HepG2 (cell line): ENCODE results near the gene CHDH. TPM values are rescaled to one million over a fixed set of nuclear protein-coding genes. Genes with fewer than 3 reads are reported as not detected.

ENCODE experiments used
- CCAR2 ChIP-seq: fragments of 200-400 bp; formaldehyde crosslinking; optimal IDR thresholded peaks from 2 replicates; pipeline ENCODE3; 2018; ENCODE audit warnings: low read depth, mild to moderate bottlenecking, low read length, moderate library complexity
- FOXK2 ChIP-seq: fragments of 450-650 bp; IDR thresholded peaks from 2 replicates; pipeline ENCODE4 v1.6.1; 2016
- HHEX ChIP-seq: IDR thresholded peaks from 2 replicates; pipeline ENCODE4 v1.6.1; 2016; ENCODE audit warnings: control low read depth
- HOXA3 ChIP-seq: sonication (generic); formaldehyde crosslinking; IDR thresholded peaks from 2 replicates; pipeline ENCODE4 v1.5.0; 2020; ENCODE audit warnings: missing genetic modification reagents
- IKZF4 ChIP-seq: sonication (generic); formaldehyde crosslinking; IDR thresholded peaks from 2 replicates; pipeline ENCODE4 v1.5.1; 2020; ENCODE audit warnings: borderline replicate concordance, mild to moderate bottlenecking, low read depth, missing genetic modification reagents; ENCODE audit errors: not compliant biosample characterization
- KAT7 ChIP-seq: IDR thresholded peaks from 2 replicates; pipeline ENCODE4 v1.6.1; 2018; ENCODE audit warnings: borderline replicate concordance, missing compliant biosample characterization
- KDM3A ChIP-seq: IDR thresholded peaks from 2 replicates; pipeline ENCODE4 v1.6.1; 2018; ENCODE audit warnings: low read depth, missing compliant biosample characterization
- PCBP2 ChIP-seq: fragments of 200-400 bp; formaldehyde crosslinking; optimal IDR thresholded peaks from 2 replicates; pipeline ENCODE3; 2018; ENCODE audit warnings: low read length, low read depth; ENCODE audit not compliant: poor library complexity, severe bottlenecking
- SIN3B ChIP-seq: fragments of 150-350 bp; IDR thresholded peaks from 2 replicates; pipeline ENCODE4 v1.6.1; 2014; ENCODE audit warnings: low read length
- ZFP1 ChIP-seq: IDR thresholded peaks from 2 replicates; pipeline ENCODE4 v1.6.1; 2016
- ZNF10 ChIP-seq: sonication (generic); formaldehyde crosslinking; IDR thresholded peaks from 2 replicates; pipeline ENCODE4 v1.4.0; 2020; ENCODE audit warnings: mild to moderate bottlenecking, low read depth, missing genetic modification reagents, borderline replicate concordance
- ZNF678 ChIP-seq: sonication (generic); formaldehyde crosslinking; IDR thresholded peaks from 2 replicates; pipeline ENCODE4 v1.4.0; 2020; ENCODE audit warnings: mild to moderate bottlenecking, missing genetic modification reagents
- ZNF781 ChIP-seq: sonication (generic); formaldehyde crosslinking; IDR thresholded peaks from 2 replicates; pipeline ENCODE4 v1.5.1; 2020; ENCODE audit warnings: borderline replicate concordance, mild to moderate bottlenecking, missing genetic modification reagents; ENCODE audit errors: not compliant biosample characterization
- polyA plus RNA-seq, 8 experiments: library from polyadenylated mRNA; depleted of rRNA in 3 of 8; stranded (reverse) in 7 of 8; unstranded in 1 of 8; fragments of >200 nt; fragmentation: Illumina TruSeq in 4 of 8; extraction: Trizol in 4 of 8; gene quantifications; 2 replicates each; pipeline versions ENCODE4 v1.2.1 to v1.2.3, GENCODE V29; 2011 to 2016; ENCODE audit warnings: low read depth in 4 of 8, missing spikeins in 1 of 8, mixed read lengths in 1 of 8; ENCODE audit not compliant: insufficient read depth in 1 of 8
- total RNA-seq, 5 experiments: library from RNA; depleted of rRNA; stranded (reverse); fragments of >200 nt; fragmentation: Illumina TruSeq; extraction: Trizol; gene quantifications; 2 replicates each; pipeline ENCODE4 v1.2.3, GENCODE V29; 2016; ENCODE audit warnings: low read depth in 1 of 5
- TF ChIP-seq, protein P1 (sequence below): sonication (generic); formaldehyde crosslinking; IDR thresholded peaks from 2 replicates; pipeline ENCODE4 v1.5.0; 2020; ENCODE audit warnings: mild to moderate bottlenecking, missing genetic modification reagents
- TF ChIP-seq, protein P2 (sequence below): sonication (generic); formaldehyde crosslinking; IDR thresholded peaks from 2 replicates; pipeline ENCODE4 v1.4.0; 2020; ENCODE audit warnings: missing genetic modification reagents, borderline replicate concordance
- TF ChIP-seq, protein P3 (sequence below): sonication (generic); formaldehyde crosslinking; IDR thresholded peaks from 2 replicates; pipeline ENCODE4 v1.8.0; 2022; ENCODE audit warnings: missing genetic modification reagents, mild to moderate bottlenecking, inconsistent platforms, borderline replicate concordance
- TF ChIP-seq, protein P4 (sequence below): conservative IDR thresholded peaks from 2 replicates; pipeline ENCODE4 v1.6.1; 2018; ENCODE audit warnings: missing genetic modification reagents

The CHDH gene
- total and polyA plus RNA-seq, 2 of the 13 experiments (the other 11 are each of a cell fraction or from before 2014, with no cell fraction given), result 28.1 to 48.9 TPM

- TF ChIP-seq, protein P1, sequence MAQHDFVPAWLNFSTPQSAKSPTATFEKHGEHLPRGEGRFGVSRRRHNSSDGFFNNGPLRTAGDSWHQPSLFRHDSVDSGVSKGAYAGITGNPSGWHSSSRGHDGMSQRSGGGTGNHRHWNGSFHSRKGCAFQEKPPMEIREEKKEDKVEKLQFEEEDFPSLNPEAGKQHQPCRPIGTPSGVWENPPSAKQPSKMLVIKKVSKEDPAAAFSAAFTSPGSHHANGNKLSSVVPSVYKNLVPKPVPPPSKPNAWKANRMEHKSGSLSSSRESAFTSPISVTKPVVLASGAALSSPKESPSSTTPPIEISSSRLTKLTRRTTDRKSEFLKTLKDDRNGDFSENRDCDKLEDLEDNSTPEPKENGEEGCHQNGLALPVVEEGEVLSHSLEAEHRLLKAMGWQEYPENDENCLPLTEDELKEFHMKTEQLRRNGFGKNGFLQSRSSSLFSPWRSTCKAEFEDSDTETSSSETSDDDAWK (CRISPR knock-in tag), result no peak
- TF ChIP-seq IKZF4 (no peak), ZNF781 (CRISPR knock-in tag) (no peak), CCAR2 (no peak), ZNF10 (CRISPR knock-in tag) (no peak), HOXA3 (peak; percentile 89), ZNF678 (CRISPR knock-in tag) (peak; percentile 66; the same call in 1 of the 2 replicates), SIN3B (0 out of 2 replicates have a peak, but pooled peaks have one; percentile 24), FOXK2 (no peak), ZFP1 (no peak), HHEX (CRISPR knock-in tag) (no peak), KAT7 (peak; percentile 79; the same call in 1 of the 2 replicates), KDM3A (CRISPR knock-in tag) (peak; percentile 77; the same call in 1 of the 2 replicates), PCBP2 (no peak)
- TF ChIP-seq, protein P2, sequence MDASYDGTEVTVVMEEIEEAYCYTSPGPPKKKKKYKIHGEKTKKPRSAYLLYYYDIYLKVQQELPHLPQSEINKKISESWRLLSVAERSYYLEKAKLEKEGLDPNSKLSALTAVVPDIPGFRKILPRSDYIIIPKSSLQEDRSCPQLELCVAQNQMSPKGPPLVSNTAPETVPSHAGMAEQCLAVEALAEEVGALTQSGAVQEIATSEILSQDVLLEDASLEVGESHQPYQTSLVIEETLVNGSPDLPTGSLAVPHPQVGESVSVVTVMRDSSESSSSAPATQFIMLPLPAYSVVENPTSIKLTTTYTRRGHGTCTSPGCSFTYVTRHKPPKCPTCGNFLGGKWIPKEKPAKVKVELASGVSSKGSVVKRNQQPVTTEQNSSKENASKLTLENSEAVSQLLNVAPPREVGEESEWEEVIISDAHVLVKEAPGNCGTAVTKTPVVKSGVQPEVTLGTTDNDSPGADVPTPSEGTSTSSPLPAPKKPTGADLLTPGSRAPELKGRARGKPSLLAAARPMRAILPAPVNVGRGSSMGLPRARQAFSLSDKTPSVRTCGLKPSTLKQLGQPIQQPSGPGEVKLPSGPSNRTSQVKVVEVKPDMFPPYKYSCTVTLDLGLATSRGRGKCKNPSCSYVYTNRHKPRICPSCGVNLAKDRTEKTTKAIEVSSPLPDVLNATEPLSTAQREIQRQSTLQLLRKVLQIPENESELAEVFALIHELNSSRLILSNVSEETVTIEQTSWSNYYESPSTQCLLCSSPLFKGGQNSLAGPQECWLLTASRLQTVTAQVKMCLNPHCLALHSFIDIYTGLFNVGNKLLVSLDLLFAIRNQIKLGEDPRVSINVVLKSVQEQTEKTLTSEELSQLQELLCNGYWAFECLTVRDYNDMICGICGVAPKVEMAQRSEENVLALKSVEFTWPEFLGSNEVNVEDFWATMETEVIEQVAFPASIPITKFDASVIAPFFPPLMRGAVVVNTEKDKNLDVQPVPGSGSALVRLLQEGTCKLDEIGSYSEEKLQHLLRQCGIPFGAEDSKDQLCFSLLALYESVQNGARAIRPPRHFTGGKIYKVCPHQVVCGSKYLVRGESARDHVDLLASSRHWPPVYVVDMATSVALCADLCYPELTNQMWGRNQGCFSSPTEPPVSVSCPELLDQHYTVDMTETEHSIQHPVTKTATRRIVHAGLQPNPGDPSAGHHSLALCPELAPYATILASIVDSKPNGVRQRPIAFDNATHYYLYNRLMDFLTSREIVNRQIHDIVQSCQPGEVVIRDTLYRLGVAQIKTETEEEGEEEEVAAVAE, result peak; percentile 76; the same call in 1 of the 2 replicates
- TF ChIP-seq, protein P3, sequence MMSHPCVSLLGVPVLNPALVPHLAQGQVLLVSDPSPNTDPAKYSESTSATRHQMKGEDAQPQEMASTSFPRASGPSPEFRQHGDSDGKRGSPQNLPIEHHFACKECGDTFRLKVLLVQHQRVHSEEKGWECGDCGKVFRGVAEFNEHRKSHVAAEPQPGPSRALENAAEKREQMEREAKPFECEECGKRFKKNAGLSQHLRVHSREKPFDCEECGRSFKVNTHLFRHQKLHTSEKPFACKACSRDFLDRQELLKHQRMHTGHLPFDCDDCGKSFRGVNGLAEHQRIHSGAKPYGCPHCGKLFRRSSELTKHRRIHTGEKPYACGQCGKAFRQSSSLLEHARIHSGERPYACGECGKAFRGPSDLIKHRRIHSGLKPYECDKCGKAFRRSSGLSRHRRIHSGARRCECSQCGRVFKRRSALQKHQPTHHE (CRISPR knock-in tag), result no peak
- TF ChIP-seq, protein P4, sequence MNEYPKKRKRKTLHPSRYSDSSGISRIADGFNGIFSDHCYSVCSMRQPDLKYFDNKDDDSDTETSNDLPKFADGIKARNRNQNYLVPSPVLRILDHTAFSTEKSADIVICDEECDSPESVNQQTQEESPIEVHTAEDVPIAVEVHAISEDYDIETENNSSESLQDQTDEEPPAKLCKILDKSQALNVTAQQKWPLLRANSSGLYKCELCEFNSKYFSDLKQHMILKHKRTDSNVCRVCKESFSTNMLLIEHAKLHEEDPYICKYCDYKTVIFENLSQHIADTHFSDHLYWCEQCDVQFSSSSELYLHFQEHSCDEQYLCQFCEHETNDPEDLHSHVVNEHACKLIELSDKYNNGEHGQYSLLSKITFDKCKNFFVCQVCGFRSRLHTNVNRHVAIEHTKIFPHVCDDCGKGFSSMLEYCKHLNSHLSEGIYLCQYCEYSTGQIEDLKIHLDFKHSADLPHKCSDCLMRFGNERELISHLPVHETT, result 0 out of 2 replicates have a peak, but pooled peaks have one; percentile 68
Observed at GRCh38 chr3:53881691-53882593, 35.7 kb upstream of the CHDH start, which contains the start of gene ACTR8 (continued).
